Osteocyte (in vitro differentiated cells): ENCODE results near the gene HAS3. TPM values are rescaled to one million over a fixed set of nuclear protein-coding genes. Genes with fewer than 3 reads are reported as not detected.
"Not testable (repeated sequence)": the region's sequence is repeated elsewhere in the genome, so short reads cannot be mapped to it uniquely, and the experiment has no call there.

Experiments used
- DNase-seq: peaks from one replicate; pipeline ENCODE4 v3.0.0; 2021; ENCODE audit warnings: mixed read lengths; ENCODE audit not compliant: unreplicated experiment; ENCODE audit errors: extremely low spot score
- H3K27ac Mint-ChIP-seq: one replicate; pipeline ENCODE4 v1.8.0; 2021; ENCODE audit warnings: mild to moderate bottlenecking, mixed read lengths; ENCODE audit not compliant: unreplicated experiment
- H3K27me3 Mint-ChIP-seq: one replicate; pipeline ENCODE4 v1.8.0; 2021; ENCODE audit warnings: mixed read lengths; ENCODE audit not compliant: unreplicated experiment
- H3K36me3 Mint-ChIP-seq: one replicate; pipeline ENCODE4 v1.8.0; 2021; ENCODE audit warnings: mixed read lengths; ENCODE audit not compliant: unreplicated experiment
- H3K4me1 Mint-ChIP-seq: one replicate; pipeline ENCODE4 v1.8.0; 2021; ENCODE audit warnings: mixed read lengths; ENCODE audit not compliant: unreplicated experiment
- H3K4me3 Mint-ChIP-seq: one replicate; pipeline ENCODE4 v1.8.0; 2021; ENCODE audit warnings: mild to moderate bottlenecking, moderate library complexity, mixed read lengths; ENCODE audit not compliant: unreplicated experiment
- H3K9me3 Mint-ChIP-seq: one replicate; pipeline ENCODE4 v1.8.0; 2021; ENCODE audit warnings: mixed read lengths; ENCODE audit not compliant: unreplicated experiment
- CTCF ChIP-seq: fragments of 200-600 bp; sonication (generic); IDR thresholded peaks from 2 replicates; pipeline ENCODE4 v1.5.0; 2021; ENCODE audit warnings: antibody characterized with exemption, mild to moderate bottlenecking, moderate library complexity
- total RNA-seq: library from RNA; stranded (reverse); gene quantifications from 2 replicates; pipeline ENCODE4 v1.2.1, GENCODE V29; 2021

Gene HAS3
- total RNA-seq, 1 donor from 2014 or later = 1.6 TPM

GRCh38 chr16:69132424-69133252 lies 27.2 kb downstream of the HAS3 start, which contains the start of the genes CHTF8 and UTP4:
Gene CHTF8, minus strand, starts transcription at chr16:69132588. Its CDS starts 11,130 bp downstream, at chr16:69121458.
Gene UTP4, plus strand, starts transcription at chr16:69132649. Its CDS starts 811 bp downstream, at chr16:69133460.
- peaks cover 43% of the 10 kb centered on the region for H3K4me1 Mint-ChIP-seq
- H3K27me3 Mint-ChIP-seq = no peaks in the 10 kb centered on the region
- H3K4me3 Mint-ChIP-seq = peak within 1 kb of the TSS; percentile 97
- peaks cover 4% of the 10 kb centered on the region for H3K36me3 Mint-ChIP-seq
- peak within 1 kb of the TSS; percentile 94 for H3K27ac Mint-ChIP-seq
- TF ChIP-seq CTCF = no peak
- H3K9me3 Mint-ChIP-seq = no peaks in the 10 kb centered on the region
- peak; percentile 93 for DNase-seq

- no peak for DNase-seq
- Mint-ChIP-seq H3K27me3 (no peaks in the 10 kb centered on the region), H3K4me1 (peaks cover 42% of the 10 kb centered on the region), H3K9me3 (no peaks in the 10 kb centered on the region), H3K36me3 (peaks cover 12% of the 10 kb centered on the region), H3K27ac (no peak overlapping the region), H3K4me3 (peak overlapping the region; percentile 97)
- no peak for TF ChIP-seq CTCF
These were observed 28.0 kb downstream of the HAS3 start for GRCh38 chr16:69133373-69133954.

GRCh38 chr16:69138608-69139007 lies 33.2 kb downstream of the HAS3 start:
- TF ChIP-seq CTCF = no peak
- no peaks in the 10 kb centered on the region for H3K27me3 Mint-ChIP-seq
- peaks cover 11% of the 10 kb centered on the region for H3K4me1 Mint-ChIP-seq
- H3K27ac Mint-ChIP-seq = peak overlapping the region; percentile 34
- H3K4me3 Mint-ChIP-seq = no peak overlapping the region
- no peak for DNase-seq
- peaks cover 37% of the 10 kb centered on the region for H3K36me3 Mint-ChIP-seq
- H3K9me3 Mint-ChIP-seq = no peaks in the 10 kb centered on the region

- peaks cover 41% of the 10 kb centered on the region for H3K36me3 Mint-ChIP-seq
- not testable (repeated sequence) for H3K4me3 Mint-ChIP-seq, H3K27me3 Mint-ChIP-seq, H3K27ac Mint-ChIP-seq, H3K9me3 Mint-ChIP-seq, H3K4me1 Mint-ChIP-seq, DNase-seq
These were observed 34.0 kb downstream of the HAS3 start for GRCh38 chr16:69139464-69139863.

GRCh38 chr16:69141014-69141413 lies 35.6 kb downstream of the HAS3 start:
- Mint-ChIP-seq H3K27me3 (no peaks in the 10 kb centered on the region), H3K36me3 (peaks cover 44% of the 10 kb centered on the region), H3K9me3 (no peaks in the 10 kb centered on the region), H3K4me1 (no peaks in the 10 kb centered on the region), H3K27ac (no peak overlapping the region), H3K4me3 (no peak overlapping the region)
- TF ChIP-seq CTCF = no peak
- DNase-seq = no peak
